Suprapubic skin (tissue), 4 donors: ENCODE results near the gene SYN1. TPM values are rescaled to one million over a fixed set of nuclear protein-coding genes. Genes with fewer than 3 reads are reported as not detected.
A peak's percentile ranks its signal among the peaks of the same experiment; 100 is the strongest.

Source experiments
- DNase-seq, 2 donors: peaks; one replicate each; pipeline ENCODE4 v3.0.0-alpha.2; 2019; ENCODE audit warnings: low spot score in 2 of 2
- H3K27ac ChIP-seq: fragments of 200-600 bp; sonication (generic); one replicate; pipeline ENCODE4 v1.5.1; 2019
- H3K27me3 ChIP-seq: fragments of 200-600 bp; sonication (generic); one replicate; pipeline ENCODE4 v1.5.1; 2019
- H3K36me3 ChIP-seq: fragments of 200-600 bp; sonication (generic); one replicate; pipeline ENCODE4 v1.5.1; 2019
- H3K4me1 ChIP-seq: fragments of 200-600 bp; sonication (generic); one replicate; pipeline ENCODE4 v1.5.1; 2019
- H3K4me3 ChIP-seq: fragments of 200-600 bp; sonication (generic); one replicate; pipeline ENCODE4 v1.5.1; 2019; ENCODE audit warnings: mild to moderate bottlenecking
- H3K9me3 ChIP-seq: fragments of 200-600 bp; sonication (generic); one replicate; pipeline ENCODE4 v1.5.1; 2019
- CTCF ChIP-seq, 2 donors: fragments of 200-600 bp in 1 of 2; fragments of 450-650 bp in 1 of 2; sonication (generic) in 1 of 2; IDR thresholded peaks; one replicate each; pipeline ENCODE4 v1.5.1; 2016 to 2019; ENCODE audit warnings: antibody characterized with exemption in 2 of 2, mild to moderate bottlenecking in 1 of 2, moderate library complexity in 1 of 2
- POLR2A ChIP-seq, 2 donors: fragments of 450-650 bp; IDR thresholded peaks; one replicate each; pipeline ENCODE4 v1.6.1; 2017; ENCODE audit warnings: antibody characterized with exemption in 2 of 2, mild to moderate bottlenecking in 2 of 2, moderate library complexity in 2 of 2
- POLR2AphosphoS5 ChIP-seq, 3 donors: sonication (generic); formaldehyde crosslinking; IDR thresholded peaks; one replicate each; pipeline ENCODE4 v1.6.1; 2017; ENCODE audit warnings: antibody characterized with exemption in 3 of 3
- WGBS: methylation state at CpG from one replicate; pipeline ENCODE4 v1.1.5; 2018; 5-methylcytosine and 5-hydroxymethylcytosine counted together
- total RNA-seq, 4 donors: library from RNA; depleted of rRNA; stranded (reverse); fragments of >200 nt; gene quantifications; one replicate each; pipeline ENCODE4 v1.1.0, GENCODE V29; 2016

SYN1 gene
- total RNA-seq, 4 donors from 2014 or later: 0.34 to 2.2 (median 0.89) TPM; not detected in 1

- no peak for DNase-seq
- H3K4me3 ChIP-seq: peak overlapping the region; percentile 55
- H3K4me1 ChIP-seq: no peaks in the 10 kb centered on the region
- no peak overlapping the region for H3K27ac ChIP-seq
- TF ChIP-seq POLR2A (IDR thresholded peaks at IDR 0.05): no peak
- no peaks in the 10 kb centered on the region for H3K27me3 ChIP-seq
- no peaks in the 10 kb centered on the region for H3K9me3 ChIP-seq
- no CpG with 5 or more reads among the region's 34 CpGs for WGBS
- no peaks in the 10 kb centered on the region for H3K36me3 ChIP-seq
Observed at GRCh38 chrX:47523713-47524166, 95.9 kb downstream of the SYN1 start.

- Histone ChIP-seq H3K4me3 (peak overlapping the region; percentile 55), H3K36me3 (no peaks in the 10 kb centered on the region), H3K9me3 (no peaks in the 10 kb centered on the region), H3K27ac (no peak overlapping the region), H3K27me3 (no peaks in the 10 kb centered on the region), H3K4me1 (no peaks in the 10 kb centered on the region)
- peak; percentile 86 to 87 for DNase-seq
- WGBS: 22% methylated on average over 23 of the region's 33 CpGs
- TF ChIP-seq POLR2A (IDR thresholded peaks at IDR 0.05) (no peak), POLR2AphosphoS5 (IDR thresholded peaks at IDR 0.05) (peak in 1 of 3 donors; percentile 33), CTCF (IDR thresholded peaks at IDR 0.05) (peak; percentile 56 to 74)
Observed at GRCh38 chrX:47523297-47523696, 96.4 kb downstream of the SYN1 start.

Other genes with a start within 250 kb of the SYN1 start
- gene ZNF157, start 249.3 kb downstream of the SYN1 start, total RNA-seq: under 1 TPM in 2 of 4 donors, not detected in 2; 0.18 to 0.40 TPM
- 10 to 100 TPM in 1 of 4 donors, 1 to 10 TPM in 3; 5.5 to 11.3 (median 6.5) TPM for gene ZNF41, start 136.6 kb downstream of the SYN1 start, total RNA-seq
- gene ARAF, start 58.7 kb downstream of the SYN1 start, total RNA-seq: 10 to 100 TPM; 32.4 to 60.0 (median 42.2) TPM
- 10 to 100 TPM; 37.7 to 94.2 (median 69.2) TPM for gene TIMP1, start 37.4 kb downstream of the SYN1 start, total RNA-seq
- 1 to 10 TPM; 1.1 to 4.5 (median 2.4) TPM for gene CFP, start 10.1 kb upstream of the SYN1 start, total RNA-seq
- gene ELK1, start 30.7 kb upstream of the SYN1 start, total RNA-seq: 10 to 100 TPM; 18.3 to 32.1 (median 29.8) TPM
- 100 to 1,000 TPM in 3 of 4 donors, 10 to 100 TPM in 1; 82.6 to 127 (median 118) TPM for gene UXT, start 39.3 kb upstream of the SYN1 start, total RNA-seq
- gene ZNF81, start 217.0 kb upstream of the SYN1 start, total RNA-seq: 10 to 100 TPM in 1 of 4 donors, 1 to 10 TPM in 3; 4.6 to 10.6 (median 6.9) TPM